ENCODE measurements around the gene BLCAP. TPM values are rescaled to one million over a fixed set of nuclear protein-coding genes. Genes with fewer than 3 reads are reported as not detected.
A peak's percentile ranks its signal among the peaks of the same experiment; 100 is the strongest.

The BLCAP gene
- total RNA-seq, 4 donors from 2014 or later = 91.3 to 136 (median 103) TPM

GRCh38 chr20:37505263-37506151 is 22.2 kb downstream of the BLCAP start:
- no peak for TF ChIP-seq POLR2A (IDR thresholded peaks at IDR 0.05)
- TF ChIP-seq CTCF (IDR thresholded peaks at IDR 0.05) = no peak
- H3K4me3 ChIP-seq (ENCODE audit: low read depth, poor library complexity, severe bottlenecking) = no peak overlapping the region
- 70 to 71% methylated on average over 7 of the region's 7 CpGs for WGBS, 2 donors
- intact Hi-C loops (cut with DNase I; ENCODE audit: low total_unique reads) = no loop called here
- DNase-seq (ENCODE audit: low spot score in 2 of 2) = peak in 1 of 2 donors; percentile 66

- peak in 1 of 2 donors; percentile 49 for DNase-seq (ENCODE audit: low spot score in 2 of 2)
- intact Hi-C loops (cut with DNase I; ENCODE audit: low total_unique reads) = no loop called here
- TF ChIP-seq POLR2A (IDR thresholded peaks at IDR 0.05) (no peak), CTCF (IDR thresholded peaks at IDR 0.05) (no peak)
- WGBS, 2 donors = 57 to 58% methylated on average over 3 of the region's 3 CpGs
- H3K4me3 ChIP-seq (ENCODE audit: low read depth, poor library complexity, severe bottlenecking) = no peak overlapping the region
Measured at GRCh38 chr20:37504404-37505096, 23.1 kb downstream of the BLCAP start.

GRCh38 chr20:37503256-37503927 is 24.3 kb downstream of the BLCAP start:
- no peak overlapping the region for H3K4me3 ChIP-seq (ENCODE audit: low read depth, poor library complexity, severe bottlenecking)
- no peak for DNase-seq (ENCODE audit: low spot score in 2 of 2)
- intact Hi-C loops (cut with DNase I; ENCODE audit: low total_unique reads) = no loop called here
- WGBS, 2 donors = 70 to 78% methylated on average over 3 of the region's 3 CpGs
- TF ChIP-seq POLR2A (IDR thresholded peaks at IDR 0.05) (no peak), CTCF (IDR thresholded peaks at IDR 0.05) (no peak)

- no peak overlapping the region for H3K4me3 ChIP-seq (ENCODE audit: low read depth, poor library complexity, severe bottlenecking)
- WGBS, 2 donors = 46 to 70% methylated on average over 2 of the region's 2 CpGs
- TF ChIP-seq CTCF (IDR thresholded peaks at IDR 0.05) (no peak), POLR2A (IDR thresholded peaks at IDR 0.05) (no peak)
- intact Hi-C loops (cut with DNase I; ENCODE audit: low total_unique reads) = no loop called here
- no peak for DNase-seq (ENCODE audit: low spot score in 2 of 2)
Measured at GRCh38 chr20:37502654-37503053, 25.0 kb downstream of the BLCAP start.

- intact Hi-C loops (cut with DNase I; ENCODE audit: low total_unique reads) = no loop called here
- DNase-seq (ENCODE audit: low spot score in 2 of 2) = peak in 1 of 2 donors; percentile 28
- H3K4me3 ChIP-seq (ENCODE audit: low read depth, poor library complexity, severe bottlenecking) = no peak overlapping the region
- WGBS, 2 donors = 76 to 89% methylated on average over 7 of the region's 7 CpGs
- no peak for TF ChIP-seq CTCF (IDR thresholded peaks at IDR 0.05)
- no peak for TF ChIP-seq POLR2A (IDR thresholded peaks at IDR 0.05)
Measured at GRCh38 chr20:37501940-37502339, 25.7 kb downstream of the BLCAP start.

All from lower leg skin (tissue), 4 donors.